COR-L47 (cell line): Measurements from ENCODE around the gene PAEP.
"Not testable (repeated sequence)": the region's sequence is repeated elsewhere in the genome, so short reads cannot be mapped to it uniquely, and the experiment has no call there.

ENCODE experiments used
- DNase-seq: peaks from one replicate; lab custom pipeline; 2025; lab: John Stamatoyannopoulos, UW

Gene PAEP

GRCh38 chr9:135526089-135526729 is 35.3 kb upstream of the PAEP start:
- no peak for DNase-seq

GRCh38 chr9:135526730-135527571 is 34.6 kb upstream of the PAEP start:
- DNase-seq, result no peak

GRCh38 chr9:135528842-135529435 is 32.6 kb upstream of the PAEP start:
- DNase-seq, result not testable (repeated sequence)

- no peak for DNase-seq
Measured at GRCh38 chr9:135530146-135530545, 31.4 kb upstream of the PAEP start.

GRCh38 chr9:135531096-135531495 is 30.5 kb upstream of the PAEP start:
- DNase-seq, result no peak

- no peak for DNase-seq
Measured at GRCh38 chr9:135533113-135533512, 28.4 kb upstream of the PAEP start.

GRCh38 chr9:135533674-135534073 is 27.9 kb upstream of the PAEP start:
- no peak for DNase-seq

GRCh38 chr9:135534192-135534711 is 27.3 kb upstream of the PAEP start:
- DNase-seq, result not testable (repeated sequence)

GRCh38 chr9:135534826-135535225 is 26.7 kb upstream of the PAEP start:
- not testable (repeated sequence) for DNase-seq

GRCh38 chr9:135535631-135536030 is 25.9 kb upstream of the PAEP start:
- DNase-seq, result not testable (repeated sequence)

- DNase-seq, result no peak
Measured at GRCh38 chr9:135536216-135536615, 25.3 kb upstream of the PAEP start.

GRCh38 chr9:135543262-135543894 is 18.2 kb upstream of the PAEP start:
- DNase-seq, result not testable (repeated sequence)

GRCh38 chr9:135544981-135545635 is 16.4 kb upstream of the PAEP start:
- no peak for DNase-seq

- DNase-seq, result not testable (repeated sequence)
Measured at GRCh38 chr9:135545646-135546176, 15.8 kb upstream of the PAEP start, which contains the start of gene OBP2A. Gene OBP2A, plus strand, starts transcription at chr9:135546126. Its CDS starts 55 bp downstream, at chr9:135546181.

GRCh38 chr9:135546792-135547617 is 14.6 kb upstream of the PAEP start:
- DNase-seq, result not testable (repeated sequence)

GRCh38 chr9:135547756-135548736 is 13.5 kb upstream of the PAEP start:
- DNase-seq, result no peak

- DNase-seq, result not testable (repeated sequence)
Measured at GRCh38 chr9:135549478-135550343, 11.8 kb upstream of the PAEP start.

GRCh38 chr9:135550344-135550918 is 11.1 kb upstream of the PAEP start:
- no peak for DNase-seq
